ENCODE results near the gene TMEM116. TPM values are rescaled to one million over a fixed set of nuclear protein-coding genes. Genes with fewer than 3 reads are reported as not detected.

The TMEM116 gene
- total and polyA plus RNA-seq, 2 donors (not counting 3 experiments of a cell fraction or from before 2014, with no cell fraction given), result 1.6 to 3.9 TPM

GRCh38 chr12:112061137-112061536 lies 48.2 kb upstream of the TMEM116 start:
- intact Hi-C loops (cut with micrococcal nuclease), result no loop called here
- ChIA-PET POLR2A (no interaction called here), CTCF (no interaction called here)
- H3K36me3 ChIP-seq (ENCODE audit: control insufficient read depth in 2 of 2, extremely low read depth in 1 of 2, insufficient read depth in 2 of 2, low read length in 2 of 2), result peaks cover 8 to 9% of the 10 kb centered on the region in 2 experiments
- no peaks in the 10 kb centered on the region for H3K27me3 ChIP-seq (ENCODE audit: control insufficient read depth in 2 of 2, insufficient read depth in 2 of 2, low read length in 2 of 2)
- no peaks in the 10 kb centered on the region for H3K79me2 ChIP-seq (ENCODE audit: control insufficient read depth, insufficient read depth, low read length)
- no peak for FAIRE-seq
- no peak overlapping the region for H3K4me2 ChIP-seq (ENCODE audit: insufficient read depth, low read length)
- H3K9ac ChIP-seq (replicated peaks; ENCODE audit: extremely low read depth, insufficient read depth, low read length), result no peak overlapping the region
- H3K4me3 ChIP-seq (replicated peaks in 1 of 3; ENCODE audit: insufficient read depth in 1 of 3, low read depth in 1 of 3, low read length in 3 of 3), result no peak overlapping the region
- H4K20me1 ChIP-seq (replicated peaks; ENCODE audit: control insufficient read depth, extremely low read depth, insufficient read depth, low read length), result no peaks in the 10 kb centered on the region
- no peaks in the 10 kb centered on the region for H3K4me1 ChIP-seq (ENCODE audit: control insufficient read depth, extremely low read depth, insufficient read depth, low read length)
- DNase-seq (ENCODE audit: low read depth, low spot score), result no peak
- no TSS peak for BruUV-seq (replicated peaks)
- H2AFZ ChIP-seq (ENCODE audit: low read depth, low read length), result no peak overlapping the region
- H3K27ac ChIP-seq (ENCODE audit: insufficient read depth, low read depth, low read length), result no peak overlapping the region
- TF ChIP-seq EZH2 (IDR thresholded peaks at IDR 0.05; ENCODE audit: borderline replicate concordance, low read depth, low read length, severe bottlenecking) (no peak), JUN (IDR thresholded peaks at IDR 0.05; ENCODE audit: borderline replicate concordance, insufficient read depth, insufficient read length, low read depth) (no peak), FOS (IDR thresholded peaks at IDR 0.05; ENCODE audit: borderline replicate concordance, insufficient read depth, low read length) (no peak), POLR2A (IDR thresholded peaks at IDR 0.05; ENCODE audit: low read depth, low read length) (no peak), GATA2 (IDR thresholded peaks at IDR 0.05; ENCODE audit: insufficient read depth, insufficient read length, low read depth, low read length) (no peak), POLR2AphosphoS5 (IDR thresholded peaks at IDR 0.05; ENCODE audit: insufficient read depth, low read depth, low read length) (no peak), MYC (IDR thresholded peaks at IDR 0.05; ENCODE audit: low read depth, low read length) (no peak)
- TF ChIP-seq, protein P1, sequence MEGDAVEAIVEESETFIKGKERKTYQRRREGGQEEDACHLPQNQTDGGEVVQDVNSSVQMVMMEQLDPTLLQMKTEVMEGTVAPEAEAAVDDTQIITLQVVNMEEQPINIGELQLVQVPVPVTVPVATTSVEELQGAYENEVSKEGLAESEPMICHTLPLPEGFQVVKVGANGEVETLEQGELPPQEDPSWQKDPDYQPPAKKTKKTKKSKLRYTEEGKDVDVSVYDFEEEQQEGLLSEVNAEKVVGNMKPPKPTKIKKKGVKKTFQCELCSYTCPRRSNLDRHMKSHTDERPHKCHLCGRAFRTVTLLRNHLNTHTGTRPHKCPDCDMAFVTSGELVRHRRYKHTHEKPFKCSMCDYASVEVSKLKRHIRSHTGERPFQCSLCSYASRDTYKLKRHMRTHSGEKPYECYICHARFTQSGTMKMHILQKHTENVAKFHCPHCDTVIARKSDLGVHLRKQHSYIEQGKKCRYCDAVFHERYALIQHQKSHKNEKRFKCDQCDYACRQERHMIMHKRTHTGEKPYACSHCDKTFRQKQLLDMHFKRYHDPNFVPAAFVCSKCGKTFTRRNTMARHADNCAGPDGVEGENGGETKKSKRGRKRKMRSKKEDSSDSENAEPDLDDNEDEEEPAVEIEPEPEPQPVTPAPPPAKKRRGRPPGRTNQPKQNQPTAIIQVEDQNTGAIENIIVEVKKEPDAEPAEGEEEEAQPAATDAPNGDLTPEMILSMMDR (IDR thresholded peaks at IDR 0.05; ENCODE audit: extremely low read depth in 1 of 2, insufficient read depth in 1 of 2, low read depth in 1 of 2, low read length in 2 of 2), result no peak
- TF ChIP-seq, protein P2, sequence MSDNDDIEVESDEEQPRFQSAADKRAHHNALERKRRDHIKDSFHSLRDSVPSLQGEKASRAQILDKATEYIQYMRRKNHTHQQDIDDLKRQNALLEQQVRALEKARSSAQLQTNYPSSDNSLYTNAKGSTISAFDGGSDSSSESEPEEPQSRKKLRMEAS (IDR thresholded peaks at IDR 0.05; ENCODE audit: insufficient read depth, insufficient read length), result no peak
- no peaks in the 10 kb centered on the region for H3K9me3 ChIP-seq (replicated peaks; ENCODE audit: control insufficient read depth, insufficient read depth, low read length)
- H3K9me1 ChIP-seq (replicated peaks; ENCODE audit: control insufficient read depth, extremely low read depth, insufficient read depth, low read length), result no peaks in the 10 kb centered on the region
- dilution Hi-C loops (cut with MboI; ENCODE audit: extremely low pct_ligation_motif_present, low sequenced_read_pairs), result no loop called here

All from endothelial cell of umbilical vein (primary cell).